HUES6 (cell line): ENCODE results near the gene SST.
"Not testable (repeated sequence)": the region's sequence is repeated elsewhere in the genome, so short reads cannot be mapped to it uniquely, and the experiment has no call there.

ENCODE experiments used
- H3K27ac ChIP-seq: 2 replicates; pipeline ENCODE4 v1.7.0; 2013; ENCODE audit warnings: low read depth, mild to moderate bottlenecking, low read length, inconsistent platforms
- H3K27me3 ChIP-seq: 2 replicates; pipeline ENCODE4 v1.6.1; 2013; ENCODE audit warnings: low read length; ENCODE audit not compliant: control insufficient read depth, insufficient read depth
- H3K36me3 ChIP-seq: 2 replicates; pipeline ENCODE4 v1.6.1; 2013; ENCODE audit warnings: low read length; ENCODE audit not compliant: control insufficient read depth, insufficient read depth
- H3K4me1 ChIP-seq: 2 replicates; pipeline ENCODE4 v1.6.1; 2013; ENCODE audit warnings: low read length; ENCODE audit not compliant: control insufficient read depth, insufficient read depth
- H3K4me3 ChIP-seq: 2 replicates; pipeline ENCODE4 v1.5.1; 2013; ENCODE audit warnings: low read depth, low read length
- H3K9ac ChIP-seq: one replicate; pipeline ENCODE4 v1.6.1; 2013; ENCODE audit warnings: mild to moderate bottlenecking, low read length
- H3K9me3 ChIP-seq: 2 replicates; pipeline ENCODE4 v1.6.1; 2013; ENCODE audit warnings: low read depth, low read length; ENCODE audit not compliant: control insufficient read depth, insufficient read depth

SST gene

GRCh38 chr3:187681756-187682155 lies 11.6 kb upstream of the SST start:
- H3K9ac ChIP-seq, H3K4me3 ChIP-seq, H3K27ac ChIP-seq, H3K4me1 ChIP-seq, H3K27me3 ChIP-seq, H3K36me3 ChIP-seq: not testable (repeated sequence)
- H3K9me3 ChIP-seq, result peaks cover 22% of the 10 kb centered on the region

GRCh38 chr3:187679638-187680396 lies 9.6 kb upstream of the SST start:
- H3K27ac ChIP-seq, result no peak overlapping the region
- H3K27me3 ChIP-seq, result no peaks in the 10 kb centered on the region
- no peak overlapping the region for H3K9ac ChIP-seq
- H3K4me1 ChIP-seq, result peaks cover 9% of the 10 kb centered on the region; the same call in 1 of the 2 replicates
- H3K36me3 ChIP-seq, result no peaks in the 10 kb centered on the region
- H3K9me3 ChIP-seq, result 0 out of 2 replicates have a peak, but pooled peaks cover 4% of the 10 kb centered on the region
- H3K4me3 ChIP-seq, result no peak overlapping the region

GRCh38 chr3:187678726-187679268 lies 8.6 kb upstream of the SST start:
- Histone ChIP-seq H3K9ac (no peak overlapping the region), H3K27me3 (no peaks in the 10 kb centered on the region), H3K27ac (no peak overlapping the region), H3K9me3 (no peaks in the 10 kb centered on the region), H3K4me1 (peaks cover 9% of the 10 kb centered on the region; the same call in 1 of the 2 replicates), H3K36me3 (no peaks in the 10 kb centered on the region), H3K4me3 (no peak overlapping the region)

GRCh38 chr3:187677604-187678003 lies 7.4 kb upstream of the SST start:
- peaks cover 9% of the 10 kb centered on the region; the same call in 1 of the 2 replicates for H3K4me1 ChIP-seq
- H3K9ac ChIP-seq, result no peak overlapping the region
- no peaks in the 10 kb centered on the region for H3K36me3 ChIP-seq
- H3K4me3 ChIP-seq, result no peak overlapping the region
- no peaks in the 10 kb centered on the region for H3K9me3 ChIP-seq
- no peak overlapping the region for H3K27ac ChIP-seq
- peaks cover 7% of the 10 kb centered on the region for H3K27me3 ChIP-seq

GRCh38 chr3:187673012-187673411 lies 2.8 kb upstream of the SST start:
- Histone ChIP-seq H3K4me3 (no peak overlapping the region), H3K36me3 (no peaks in the 10 kb centered on the region), H3K9me3 (no peaks in the 10 kb centered on the region), H3K4me1 (peaks cover 7% of the 10 kb centered on the region; the same call in 1 of the 2 replicates), H3K9ac (no peak overlapping the region), H3K27ac (no peak overlapping the region), H3K27me3 (peaks cover 41% of the 10 kb centered on the region)

GRCh38 chr3:187667526-187667925 lies 2.7 kb downstream of the SST start:
- Histone ChIP-seq H3K4me1 (peaks cover 7% of the 10 kb centered on the region; the same call in 1 of the 2 replicates), H3K36me3 (no peaks in the 10 kb centered on the region), H3K27ac (no peak overlapping the region), H3K4me3 (no peak overlapping the region), H3K27me3 (peaks cover 36% of the 10 kb centered on the region), H3K9ac (no peak overlapping the region), H3K9me3 (no peaks in the 10 kb centered on the region)

- no peaks in the 10 kb centered on the region for H3K36me3 ChIP-seq
- H3K4me1 ChIP-seq, result peaks cover 7% of the 10 kb centered on the region; the same call in 1 of the 2 replicates
- H3K27me3 ChIP-seq, result peaks cover 20% of the 10 kb centered on the region
- H3K9ac ChIP-seq, result no peak overlapping the region
- H3K9me3 ChIP-seq, result no peaks in the 10 kb centered on the region
- H3K4me3 ChIP-seq, result no peak overlapping the region
- no peak overlapping the region for H3K27ac ChIP-seq
Measured at GRCh38 chr3:187665764-187666402, 4.3 kb downstream of the SST start.

- no peaks in the 10 kb centered on the region for H3K36me3 ChIP-seq
- H3K9ac ChIP-seq, result no peak overlapping the region
- no peak overlapping the region for H3K4me3 ChIP-seq
- H3K27ac ChIP-seq, result no peak overlapping the region
- peaks cover 11% of the 10 kb centered on the region for H3K27me3 ChIP-seq
- peaks cover 3% of the 10 kb centered on the region; the same call in 1 of the 2 replicates for H3K4me1 ChIP-seq
- H3K9me3 ChIP-seq, result no peaks in the 10 kb centered on the region
Measured at GRCh38 chr3:187665010-187665409, 5.2 kb downstream of the SST start.

GRCh38 chr3:187662848-187663409 lies 7.3 kb downstream of the SST start:
- Histone ChIP-seq H3K9ac (no peak overlapping the region), H3K9me3 (no peaks in the 10 kb centered on the region), H3K4me1 (no peaks in the 10 kb centered on the region), H3K36me3 (no peaks in the 10 kb centered on the region), H3K27me3 (peaks cover 3% of the 10 kb centered on the region; the same call in 1 of the 2 replicates), H3K27ac (no peak overlapping the region), H3K4me3 (no peak overlapping the region)

- no peaks in the 10 kb centered on the region for H3K9me3 ChIP-seq
- H3K27me3 ChIP-seq, result peaks cover 3% of the 10 kb centered on the region; the same call in 1 of the 2 replicates
- no peaks in the 10 kb centered on the region for H3K4me1 ChIP-seq
- no peak overlapping the region for H3K27ac ChIP-seq
- H3K36me3 ChIP-seq, result no peaks in the 10 kb centered on the region
- H3K9ac ChIP-seq, result no peak overlapping the region
- no peak overlapping the region for H3K4me3 ChIP-seq
Measured at GRCh38 chr3:187661267-187661666, 8.9 kb downstream of the SST start.

GRCh38 chr3:187651282-187651681 lies 18.9 kb downstream of the SST start:
- H3K27me3 ChIP-seq, result no peaks in the 10 kb centered on the region
- H3K36me3 ChIP-seq, result no peaks in the 10 kb centered on the region
- no peak overlapping the region for H3K9ac ChIP-seq
- H3K4me1 ChIP-seq, result no peaks in the 10 kb centered on the region
- H3K27ac ChIP-seq, result no peak overlapping the region
- H3K4me3 ChIP-seq, result no peak overlapping the region
- no peaks in the 10 kb centered on the region for H3K9me3 ChIP-seq
